HG03103 (cell line): ENCODE results near the gene ACSF2.
A peak's percentile ranks its signal among the peaks of the same experiment; 100 is the strongest.

ENCODE experiments used
- ATAC-seq: cut with Tn5 transposase; IDR thresholded peaks from one replicate; pipeline ENCODE4 v1.9.1; 2021; ENCODE audit warnings: low read depth; ENCODE audit not compliant: unreplicated experiment

The ACSF2 gene

GRCh38 chr17:50476545-50477315, 50.7 kb downstream of the ACSF2 start:
- ATAC-seq = no peak

GRCh38 chr17:50477976-50478375, 52.0 kb downstream of the ACSF2 start:
- no peak for ATAC-seq

- ATAC-seq = peak; percentile 77
Observed at GRCh38 chr17:50478391-50479381, 52.7 kb downstream of the ACSF2 start, which contains the start of gene RSAD1. RSAD1 (plus strand) TSS chr17:50478860; CDS start chr17:50478885, 25 bp downstream.

- ATAC-seq = no peak
Observed at GRCh38 chr17:50479522-50480141, 53.6 kb downstream of the ACSF2 start.

GRCh38 chr17:50480142-50480764, 54.2 kb downstream of the ACSF2 start:
- ATAC-seq = no peak

GRCh38 chr17:50480854-50481490, 55.0 kb downstream of the ACSF2 start:
- no peak for ATAC-seq

GRCh38 chr17:50481648-50482047, 55.6 kb downstream of the ACSF2 start:
- ATAC-seq = no peak

GRCh38 chr17:50482110-50482509, 56.1 kb downstream of the ACSF2 start:
- no peak for ATAC-seq

- ATAC-seq = no peak
Observed at GRCh38 chr17:50482516-50482915, 56.5 kb downstream of the ACSF2 start.

- no peak for ATAC-seq
Observed at GRCh38 chr17:50483266-50483665, 57.2 kb downstream of the ACSF2 start.

- no peak for ATAC-seq
Observed at GRCh38 chr17:50484386-50485155, 58.6 kb downstream of the ACSF2 start.

GRCh38 chr17:50487213-50488096, 61.4 kb downstream of the ACSF2 start:
- no peak for ATAC-seq

GRCh38 chr17:50488880-50489279, 62.9 kb downstream of the ACSF2 start:
- ATAC-seq = no peak

GRCh38 chr17:50491505-50491904, 65.5 kb downstream of the ACSF2 start:
- ATAC-seq = no peak

GRCh38 chr17:50492214-50492613, 66.2 kb downstream of the ACSF2 start:
- no peak for ATAC-seq

- ATAC-seq = no peak
Observed at GRCh38 chr17:50493744-50494143, 67.7 kb downstream of the ACSF2 start.

GRCh38 chr17:50495217-50495823, 69.3 kb downstream of the ACSF2 start:
- no peak for ATAC-seq

GRCh38 chr17:50495918-50496317, 69.9 kb downstream of the ACSF2 start:
- no peak for ATAC-seq
